H1 (cell line): ENCODE data around the gene ST8SIA4. TPM values are rescaled to one million over a fixed set of nuclear protein-coding genes. Genes with fewer than 3 reads are reported as not detected.

Source experiments
- CTCF ChIA-PET: fragments of 300-600 bp; sonication (Branson Sonifier 250); formaldehyde crosslinking; loops from one replicate; lab custom pipeline; 2021; ENCODE audit not compliant: partially characterized antibody; lab: Charles Lee
- POLR2A ChIA-PET: fragments of 300-600 bp; sonication (Branson Sonifier 250); formaldehyde crosslinking; loops from one replicate; lab custom pipeline; 2021; ENCODE audit warnings: inconsistent platforms; ENCODE audit not compliant: partially characterized antibody; lab: Charles Lee
- DNase-seq, 2 experiments: peaks; one replicate each; pipeline versions ENCODE4 v3.0.0 to v3.0.0-alpha.2; 2010 to 2022; ENCODE audit warnings: low spot score in 2 of 2, low read depth in 1 of 2, mixed read lengths in 1 of 2
- FAIRE-seq: peaks from 2 replicates; lab custom pipeline; 2011; peaks lifted over from hg19 to GRCh38; lab: Jason Lieb, UNC
- H2AFZ ChIP-seq: 2 replicates; pipeline ENCODE4 v1.8.1; 2012; ENCODE audit warnings: low read length, inconsistent platforms
- H2AK5ac ChIP-seq: 2 replicates; pipeline ENCODE4 v1.6.1; 2013; ENCODE audit warnings: low read depth, low read length
- H2BK120ac ChIP-seq: replicated peaks from 2 replicates; pipeline ENCODE3; 2013; ENCODE audit warnings: low read depth, low read length, inconsistent platforms
- H2BK12ac ChIP-seq: 2 replicates; pipeline ENCODE4 v1.6.1; 2013; ENCODE audit warnings: low read depth, low read length
- H2BK15ac ChIP-seq: 2 replicates; pipeline ENCODE4 v1.6.1; 2013; ENCODE audit warnings: low read length
- H2BK20ac ChIP-seq: 2 replicates; pipeline ENCODE4 v1.6.1; 2013; ENCODE audit warnings: low read length
- H2BK5ac ChIP-seq: 2 replicates; pipeline ENCODE4 v1.6.1; 2013; ENCODE audit warnings: low read depth, low read length
- H3K14ac ChIP-seq: 2 replicates; pipeline ENCODE4 v1.6.1; 2013; ENCODE audit warnings: inconsistent platforms; ENCODE audit not compliant: insufficient read length
- H3K18ac ChIP-seq: 2 replicates; pipeline ENCODE4 v1.6.1; 2013; ENCODE audit warnings: low read length; ENCODE audit errors: extremely low read depth
- H3K23ac ChIP-seq: 2 replicates; pipeline ENCODE4 v1.6.1; 2013; ENCODE audit warnings: inconsistent platforms; ENCODE audit not compliant: insufficient read length
- H3K23me2 ChIP-seq: 2 replicates; pipeline ENCODE4 v1.6.1; 2013; ENCODE audit warnings: low read depth, low read length
- H3K27ac ChIP-seq: 2 replicates; pipeline ENCODE4 v1.6.1; 2011; ENCODE audit warnings: low read depth, low read length, inconsistent platforms
- H3K27me3 ChIP-seq, 4 experiments: replicated peaks in 1 of 4; 1 replicate in 1 of 4; 2 replicates in 3 of 4; pipeline versions ENCODE4 v1.6.1 to v1.8.1; 2011 to 2013; ENCODE audit warnings: low read length in 3 of 4, mild to moderate bottlenecking in 3 of 4, inconsistent platforms in 2 of 4, mixed read lengths in 2 of 4, moderate library complexity in 1 of 4; ENCODE audit not compliant: control insufficient read depth in 3 of 4, insufficient read depth in 3 of 4; ENCODE audit errors: extremely low read depth in 1 of 4
- H3K36me3 ChIP-seq, 4 experiments: 2 replicates each; pipeline versions ENCODE4 v1.6.1 to v1.8.1; 2011 to 2013; ENCODE audit warnings: mild to moderate bottlenecking in 4 of 4, low read length in 3 of 4, moderate library complexity in 2 of 4, control low read depth in 1 of 4, inconsistent platforms in 1 of 4; ENCODE audit not compliant: insufficient read depth in 4 of 4, control insufficient read depth in 2 of 4
- H3K4ac ChIP-seq: replicated peaks from 2 replicates; pipeline ENCODE3; 2013; ENCODE audit warnings: low read length, low read depth, mixed read lengths, inconsistent platforms; ENCODE audit not compliant: insufficient read length
- H3K4me1 ChIP-seq, 4 experiments: replicated peaks in 1 of 4; 1 replicate in 1 of 4; 2 replicates in 3 of 4; pipeline versions ENCODE4 v1.6.1 to v1.8.1; 2011 to 2013; ENCODE audit warnings: low read length in 3 of 4, inconsistent platforms in 2 of 4, mixed read lengths in 1 of 4; ENCODE audit not compliant: insufficient read depth in 4 of 4, control insufficient read depth in 3 of 4
- H3K4me2 ChIP-seq, 2 experiments: 2 replicates each; pipeline versions ENCODE4 v1.6.1 to v1.8.1; 2011 to 2013; ENCODE audit warnings: low read depth in 2 of 2, low read length in 2 of 2, control low read depth in 1 of 2, inconsistent platforms in 1 of 2, mild to moderate bottlenecking in 1 of 2; ENCODE audit not compliant: insufficient read depth in 1 of 2
- H3K4me3 ChIP-seq, 4 experiments: fragments of 200-600, 300-600 bp in 1 of 4; sonication (generic), shearing (Covaris generic), sonication (Bioruptor Twin) in 1 of 4; 2 replicates each; pipeline versions ENCODE4 v1.5.1 to v1.8.1; 2011 to 2016; ENCODE audit warnings: low read length in 4 of 4, low read depth in 3 of 4, control low read depth in 2 of 4, inconsistent platforms in 2 of 4, mild to moderate bottlenecking in 2 of 4, mixed read lengths in 1 of 4, moderate library complexity in 1 of 4; ENCODE audit not compliant: insufficient read depth in 2 of 4; ENCODE audit errors: extremely low read depth in 1 of 4
- H3K56ac ChIP-seq: replicated peaks from 2 replicates; pipeline ENCODE3; 2013; ENCODE audit warnings: low read depth, mild to moderate bottlenecking, mixed read lengths, low read length, inconsistent platforms; ENCODE audit not compliant: insufficient read length
- H3K79me1 ChIP-seq: 2 replicates; pipeline ENCODE4 v1.6.1; 2013; ENCODE audit warnings: low read depth, low read length, control low read depth
- H3K79me2 ChIP-seq, 2 experiments: 2 replicates each; pipeline versions ENCODE4 v1.6.1 to v1.8.1; 2012 to 2013; ENCODE audit warnings: low read length in 2 of 2, mild to moderate bottlenecking in 2 of 2, inconsistent platforms in 1 of 2; ENCODE audit not compliant: insufficient read depth in 2 of 2, control insufficient read depth in 1 of 2
- H3K9ac ChIP-seq, 4 experiments: replicated peaks in 1 of 4; 1 replicate in 1 of 4; 2 replicates in 3 of 4; pipeline versions ENCODE4 v1.6.1 to v1.8.1; 2011 to 2013; ENCODE audit warnings: low read depth in 3 of 4, low read length in 3 of 4, control low read depth in 2 of 4, mild to moderate bottlenecking in 2 of 4, moderate library complexity in 2 of 4, inconsistent platforms in 1 of 4; ENCODE audit errors: extremely low read depth in 1 of 4
- H3K9me3 ChIP-seq, 2 experiments: 2 replicates each; pipeline versions ENCODE4 v1.6.1 to v1.8.1; 2012 to 2013; ENCODE audit warnings: mild to moderate bottlenecking in 2 of 2, moderate library complexity in 2 of 2, control low read depth in 1 of 2, inconsistent platforms in 1 of 2, low read depth in 1 of 2, low read length in 1 of 2, mixed read lengths in 1 of 2; ENCODE audit not compliant: insufficient read depth in 2 of 2
- H4K20me1 ChIP-seq, 2 experiments: replicated peaks in 1 of 2; 2 replicates each; pipeline versions ENCODE3 to v1.8.1; 2011 to 2013; ENCODE audit warnings: inconsistent platforms in 2 of 2, low read length in 2 of 2, mild to moderate bottlenecking in 1 of 2; ENCODE audit not compliant: insufficient read depth in 2 of 2, control insufficient read depth in 1 of 2
- H4K5ac ChIP-seq: 2 replicates; pipeline ENCODE4 v1.6.1; 2013; ENCODE audit warnings: low read length, low read depth, mixed read lengths, inconsistent platforms; ENCODE audit not compliant: insufficient read length
- H4K8ac ChIP-seq: 2 replicates; pipeline ENCODE4 v1.8.0; 2013; ENCODE audit warnings: mild to moderate bottlenecking, moderate library complexity, low read length, inconsistent platforms; ENCODE audit not compliant: insufficient read depth; ENCODE audit errors: extremely low read depth
- H4K91ac ChIP-seq: replicated peaks from 2 replicates; pipeline ENCODE3; 2013; ENCODE audit warnings: low read length, mixed read lengths, inconsistent platforms; ENCODE audit not compliant: insufficient read length
- BRCA1 ChIP-seq: IDR thresholded peaks from 2 replicates; pipeline ENCODE4 v1.6.1; 2012; ENCODE audit warnings: low read depth, low read length, improper control_type of control experiment
- CBX5 ChIP-seq: fragments of 300-800, 300-1000 bp; sonication (generic); IDR thresholded peaks from 2 replicates; pipeline ENCODE4 v1.7.1; 2016; ENCODE audit warnings: antibody characterized with exemption, low read length, low read depth
- CBX8 ChIP-seq: fragments of 300-800, 300-1000 bp; sonication (generic); IDR thresholded peaks from 2 replicates; pipeline ENCODE4 v1.7.1; 2016; ENCODE audit warnings: low read depth, low read length, borderline replicate concordance
- CREB1 ChIP-seq: IDR thresholded peaks from 2 replicates; pipeline ENCODE4 v1.6.1; 2012; ENCODE audit warnings: inconsistent platforms
- SIN3A ChIP-seq, 2 experiments: IDR thresholded peaks in 1 of 2; conservative IDR thresholded peaks in 1 of 2; 2 replicates each; pipeline ENCODE4 v1.6.1; 2011 to 2012; ENCODE audit warnings: low read length in 2 of 2, improper control_type of control experiment in 1 of 2, low read depth in 1 of 2, mild to moderate bottlenecking in 1 of 2
- TCF12 ChIP-seq: IDR thresholded peaks from 2 replicates; pipeline ENCODE4 v1.6.1; 2011; ENCODE audit warnings: low read depth, mild to moderate bottlenecking, low read length
- WGBS, 2 experiments: shearing (Covaris generic) in 1 of 2; methylation state at CpG; one replicate each; pipeline versions ENCODE4 v1.1.6 to v1.1.7; 2013 to 2015; ENCODE audit warnings: low lambda C conversion rate in 2 of 2, mixed read lengths in 2 of 2, inconsistent platforms in 1 of 2, low coverage in 1 of 2, missing lambda C conversion rate in 1 of 2; ENCODE audit not compliant: insufficient replicate concordance in 2 of 2, insufficient coverage in 1 of 2, insufficient read length in 1 of 2; ENCODE audit errors: extremely low coverage in 1 of 2, missing lambda C conversion rate in 1 of 2; 5-methylcytosine and 5-hydroxymethylcytosine counted together
- polyA plus RNA-seq, 7 experiments: library from polyadenylated mRNA; depleted of rRNA in 3 of 7; stranded (reverse) in 5 of 7; unstranded in 2 of 7; fragments of >200 nt in 5 of 7; fragments of 200-250 nt in 2 of 7; gene quantifications; 1 replicate in 5 of 7; 2 replicates in 1 of 7; 4 replicates in 1 of 7; pipeline versions ENCODE4 v1.2.1 to v1.2.3, GENCODE V29; 2011 to 2013; ENCODE audit warnings: missing spikeins in 2 of 7, mixed read lengths in 2 of 7
- total RNA-seq: library from RNA; stranded (reverse); fragmentation: NEBNext Ultra II Directional; extraction: Animal tissue kit (Norgen Biotek cat#: 25700); gene quantifications from 2 replicates; pipeline ENCODE4 v1.2.1, GENCODE V29; 2021

ST8SIA4 gene
- total and polyA plus RNA-seq, 2 of the 8 experiments (the other 6 are each of a cell fraction or from before 2014, with no cell fraction given): 0.08 to 0.50 TPM

- no peak overlapping the region for H3K4ac ChIP-seq
- no peak overlapping the region for H2AK5ac ChIP-seq
- H3K4me2 ChIP-seq: no peak overlapping the region
- ChIA-PET POLR2A (no interaction called here), CTCF (interaction anchor here (0.6 to 1.7 kb wide), 6 partner anchors 12 to 892 kb away, joined by 3 to 6 read pairs (median 4); no protein-coding TSS in a partner anchor)
- no peak overlapping the region for H3K4me3 ChIP-seq
- H3K9me3 ChIP-seq: no peaks in the 10 kb centered on the region
- no peak overlapping the region for H2BK15ac ChIP-seq
- no peak overlapping the region for H3K23ac ChIP-seq
- H3K36me3 ChIP-seq: no peaks in the 10 kb centered on the region
- no peak overlapping the region for H3K27ac ChIP-seq
- H3K23me2 ChIP-seq: no peaks in the 10 kb centered on the region
- no peak overlapping the region for H2BK120ac ChIP-seq
- no peaks in the 10 kb centered on the region for H4K20me1 ChIP-seq
- FAIRE-seq (no peak), DNase-seq (no peak)
- no peak overlapping the region for H3K9ac ChIP-seq
- no peak overlapping the region for H4K5ac ChIP-seq
- H2AFZ ChIP-seq: peak overlapping the region; percentile 22; the same call in 1 of the 2 replicates
- no peak overlapping the region for H3K14ac ChIP-seq
- H4K8ac ChIP-seq: no peak overlapping the region
- no peak overlapping the region for H4K91ac ChIP-seq
- no peak overlapping the region for H2BK12ac ChIP-seq
- H3K4me1 ChIP-seq: peaks cover 0 to 4% (median under 1%) of the 10 kb centered on the region in 4 experiments; a peak in 2 of 7 replicates
- no peak overlapping the region for H3K56ac ChIP-seq
- H3K18ac ChIP-seq: no peak overlapping the region
- 80% methylated on average over 2 of the region's 2 CpGs; no CpG with 5 or more reads in 1 of the 2 experiments for WGBS, 2 experiments
- H3K79me2 ChIP-seq: no peaks in the 10 kb centered on the region
- H3K79me1 ChIP-seq: no peaks in the 10 kb centered on the region
- H2BK5ac ChIP-seq: no peak overlapping the region
- H2BK20ac ChIP-seq: no peak overlapping the region
- no peaks in the 10 kb centered on the region for H3K27me3 ChIP-seq
- TF ChIP-seq TCF12 (no peak), SIN3A (conservative IDR thresholded peaks at IDR 0.05 in 1 of 2, IDR thresholded peaks at IDR 0.05 in 1 of 2; ENCODE audit: low read depth in 1 of 2, low read length in 2 of 2) (no peak), BRCA1 (no peak), CREB1 (no peak), CBX8 (no peak), CBX5 (no peak)
Measured at GRCh38 chr5:100772548-100772947, 130.5 kb downstream of the ST8SIA4 start.
